HEK293T (cell line): ENCODE measurements around the gene CBX3.

Experiments used
- ARNT ChIP-seq: fragments of 450-650 bp; IDR thresholded peaks from 2 replicates; pipeline ENCODE4 v1.6.1; 2017; ENCODE audit warnings: mild to moderate bottlenecking
- BHLHE40 ChIP-seq: fragments of 450-650 bp; IDR thresholded peaks from 2 replicates; pipeline ENCODE4 v1.6.1; 2016; ENCODE audit warnings: mild to moderate bottlenecking, moderate library complexity, borderline replicate concordance
- ELF4 ChIP-seq: fragments of 450-650 bp; IDR thresholded peaks from 2 replicates; pipeline ENCODE4 v1.6.1; 2017; ENCODE audit warnings: antibody characterized with exemption
- FOXA1 ChIP-seq: fragments of 450-650 bp; IDR thresholded peaks from 2 replicates; pipeline ENCODE4 v1.6.1; 2016; ENCODE audit warnings: mild to moderate bottlenecking
- FOXK2 ChIP-seq: fragments of 450-650 bp; IDR thresholded peaks from 2 replicates; pipeline ENCODE4 v1.6.1; 2016; ENCODE audit warnings: mild to moderate bottlenecking
- FOXM1 ChIP-seq: fragments of 450-650 bp; IDR thresholded peaks from 2 replicates; pipeline ENCODE4 v1.6.1; 2017; ENCODE audit warnings: mild to moderate bottlenecking, borderline replicate concordance
- HDGF ChIP-seq: fragments of 450-650 bp; IDR thresholded peaks from 2 replicates; pipeline ENCODE4 v1.6.1; 2017; ENCODE audit warnings: antibody characterized with exemption, borderline replicate concordance
- LEF1 ChIP-seq: fragments of 450-650 bp; IDR thresholded peaks from 2 replicates; pipeline ENCODE4 v1.6.1; 2017; ENCODE audit warnings: mild to moderate bottlenecking, borderline replicate concordance
- SP1 ChIP-seq: fragments of 450-650 bp; IDR thresholded peaks from 2 replicates; pipeline ENCODE4 v1.6.1; 2017
- SUZ12 ChIP-seq: fragments of 450-650 bp; IDR thresholded peaks from 2 replicates; pipeline ENCODE4 v1.6.1; 2016; ENCODE audit warnings: mild to moderate bottlenecking
- TARDBP ChIP-seq: fragments of 450-650 bp; IDR thresholded peaks from 2 replicates; pipeline ENCODE4 v1.6.1; 2016

GRCh38 chr7:26187380-26188205 is 14.0 kb upstream of the CBX3 start:
- TF ChIP-seq FOXM1 (no peak), ELF4 (peak; percentile 17; the same call in 1 of the 2 replicates), SP1 (no peak), TARDBP (no peak), LEF1 (no peak; the same call in 1 of the 2 replicates), ARNT (no peak), FOXA1 (no peak), FOXK2 (no peak), SUZ12 (no peak), BHLHE40 (no peak; the same call in 1 of the 2 replicates), HDGF (no peak)
